ENCODE data around the gene FAM20B.

DNA sequence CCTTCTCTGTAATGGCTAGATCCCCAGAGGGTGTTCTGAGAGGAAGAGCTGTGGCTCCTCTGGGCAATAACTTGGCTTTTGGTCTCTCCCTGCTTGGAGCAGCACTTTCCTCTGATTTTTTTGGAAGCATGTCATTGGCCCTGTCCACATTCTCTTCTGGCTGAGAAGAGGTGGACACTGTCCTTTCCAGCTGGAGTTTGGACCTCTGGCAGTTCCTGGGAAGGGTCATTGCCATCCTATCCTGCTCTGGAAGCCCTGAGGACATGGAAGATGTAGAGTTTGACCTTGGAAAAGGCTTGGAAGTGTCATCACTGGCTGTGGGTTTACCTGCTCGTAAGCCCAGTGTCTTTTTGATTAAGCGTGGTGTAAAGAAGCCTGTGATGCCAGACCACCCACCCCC, 83.0 kb downstream of the FAM20B start:
- no peak for TF ChIP-seq POLR2A (IDR thresholded peaks at IDR 0.05)
- TF ChIP-seq, protein P1, sequence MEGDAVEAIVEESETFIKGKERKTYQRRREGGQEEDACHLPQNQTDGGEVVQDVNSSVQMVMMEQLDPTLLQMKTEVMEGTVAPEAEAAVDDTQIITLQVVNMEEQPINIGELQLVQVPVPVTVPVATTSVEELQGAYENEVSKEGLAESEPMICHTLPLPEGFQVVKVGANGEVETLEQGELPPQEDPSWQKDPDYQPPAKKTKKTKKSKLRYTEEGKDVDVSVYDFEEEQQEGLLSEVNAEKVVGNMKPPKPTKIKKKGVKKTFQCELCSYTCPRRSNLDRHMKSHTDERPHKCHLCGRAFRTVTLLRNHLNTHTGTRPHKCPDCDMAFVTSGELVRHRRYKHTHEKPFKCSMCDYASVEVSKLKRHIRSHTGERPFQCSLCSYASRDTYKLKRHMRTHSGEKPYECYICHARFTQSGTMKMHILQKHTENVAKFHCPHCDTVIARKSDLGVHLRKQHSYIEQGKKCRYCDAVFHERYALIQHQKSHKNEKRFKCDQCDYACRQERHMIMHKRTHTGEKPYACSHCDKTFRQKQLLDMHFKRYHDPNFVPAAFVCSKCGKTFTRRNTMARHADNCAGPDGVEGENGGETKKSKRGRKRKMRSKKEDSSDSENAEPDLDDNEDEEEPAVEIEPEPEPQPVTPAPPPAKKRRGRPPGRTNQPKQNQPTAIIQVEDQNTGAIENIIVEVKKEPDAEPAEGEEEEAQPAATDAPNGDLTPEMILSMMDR (IDR thresholded peaks at IDR 0.05), result no peak
- TF ChIP-seq POLR2AphosphoS5 (IDR thresholded peaks at IDR 0.05), result no peak
- no peak for TF ChIP-seq EP300 (IDR thresholded peaks at IDR 0.05)
